ENCODE data around the gene SCYL1. TPM values are rescaled to one million over a fixed set of nuclear protein-coding genes. Genes with fewer than 3 reads are reported as not detected.

The SCYL1 gene
- polyA plus RNA-seq, 1 donor (not counting 4 experiments of a cell fraction or from before 2014, with no cell fraction given): 31.3 TPM

- Histone ChIP-seq H3K9ac (ENCODE audit: control insufficient read depth, extremely low read depth, insufficient read depth, low read length) (peak overlapping the region; percentile 98), H4K20me1 (ENCODE audit: control insufficient read depth, extremely low read depth, insufficient read depth, low read length) (peaks cover 48% of the 10 kb centered on the region), H2AFZ (ENCODE audit: control insufficient read depth, low read length) (no peak overlapping the region), H3K4me1 (ENCODE audit: control insufficient read depth, extremely low read depth, insufficient read depth, low read length) (peaks cover 26% of the 10 kb centered on the region), H3K27me3 (ENCODE audit: control insufficient read depth, extremely low read depth, insufficient read depth, low read length) (no peaks in the 10 kb centered on the region), H3K27ac (ENCODE audit: control insufficient read depth, insufficient read depth, low read length) (peak overlapping the region; percentile 100), H3K9me1 (ENCODE audit: control insufficient read depth, extremely low read depth, insufficient read depth, low read length) (no peaks in the 10 kb centered on the region), H3K79me2 (ENCODE audit: control insufficient read depth, insufficient read depth, low read length) (peaks cover 81% of the 10 kb centered on the region), H3K4me3 (ENCODE audit: control insufficient read depth in 2 of 3, extremely low read depth in 1 of 3, insufficient read depth in 2 of 3, low read depth in 1 of 3, low read length in 3 of 3) (peak overlapping the region; percentile 48 to 99 (median 94)), H3K9me3 (ENCODE audit: control insufficient read depth, low read depth, low read length) (no peaks in the 10 kb centered on the region), H3K36me3 (ENCODE audit: control insufficient read depth in 2 of 2, extremely low read depth in 1 of 2, insufficient read depth in 2 of 2, low read length in 2 of 2) (peaks cover 6 to 46% of the 10 kb centered on the region in 2 experiments), H3K4me2 (ENCODE audit: control insufficient read depth, extremely low read depth, insufficient read depth, low read depth, low read length) (peak overlapping the region; percentile 100)
- TF ChIP-seq EZH2 (IDR thresholded peaks at IDR 0.05; ENCODE audit: low read length) (no peak), CTCF (optimal IDR thresholded peaks at IDR 0.05 in 1 of 3, IDR thresholded peaks at IDR 0.05 in 1 of 3, conservative IDR thresholded peaks at IDR 0.05 in 1 of 3; ENCODE audit: extremely low read depth in 1 of 3, insufficient read depth in 2 of 3, low read length in 3 of 3) (no peak)
- dilution Hi-C loops (cut with MboI; ENCODE audit: extremely low pct_ligation_motif_present, low sequenced_read_pairs): no loop called here
- FAIRE-seq (no peak), DNase-seq (ENCODE audit: low read depth, low spot score) (no peak)
Measured at GRCh38 chr11:65501186-65501471, 23.8 kb upstream of the SCYL1 start.

GRCh38 chr11:65501472-65502273, 23.2 kb upstream of the SCYL1 start:
- dilution Hi-C loops (cut with MboI; ENCODE audit: extremely low pct_ligation_motif_present, low sequenced_read_pairs): no loop called here
- peaks cover 79% of the 10 kb centered on the region for H3K79me2 ChIP-seq (ENCODE audit: control insufficient read depth, insufficient read depth, low read length)
- FAIRE-seq: no peak
- peaks cover 48% of the 10 kb centered on the region for H4K20me1 ChIP-seq (ENCODE audit: control insufficient read depth, extremely low read depth, insufficient read depth, low read length)
- DNase-seq (ENCODE audit: low read depth, low spot score): no peak
- peak overlapping the region; percentile 100 for H3K4me2 ChIP-seq (ENCODE audit: control insufficient read depth, extremely low read depth, insufficient read depth, low read depth, low read length)
- H3K9ac ChIP-seq (ENCODE audit: control insufficient read depth, extremely low read depth, insufficient read depth, low read length): peak overlapping the region; percentile 98
- peaks cover 25% of the 10 kb centered on the region for H3K4me1 ChIP-seq (ENCODE audit: control insufficient read depth, extremely low read depth, insufficient read depth, low read length)
- no peaks in the 10 kb centered on the region for H3K27me3 ChIP-seq (ENCODE audit: control insufficient read depth, extremely low read depth, insufficient read depth, low read length)
- no peaks in the 10 kb centered on the region for H3K9me3 ChIP-seq (ENCODE audit: control insufficient read depth, low read depth, low read length)
- H3K27ac ChIP-seq (ENCODE audit: control insufficient read depth, insufficient read depth, low read length): peak overlapping the region; percentile 100
- TF ChIP-seq CTCF (optimal IDR thresholded peaks at IDR 0.05 in 1 of 3, IDR thresholded peaks at IDR 0.05 in 1 of 3, conservative IDR thresholded peaks at IDR 0.05 in 1 of 3; ENCODE audit: extremely low read depth in 1 of 3, insufficient read depth in 2 of 3, low read length in 3 of 3) (no peak), EZH2 (IDR thresholded peaks at IDR 0.05; ENCODE audit: low read length) (no peak)
- no peak overlapping the region for H2AFZ ChIP-seq (ENCODE audit: control insufficient read depth, low read length)
- H3K36me3 ChIP-seq (ENCODE audit: control insufficient read depth in 2 of 2, extremely low read depth in 1 of 2, insufficient read depth in 2 of 2, low read length in 2 of 2): peaks cover 6 to 46% of the 10 kb centered on the region in 2 experiments
- H3K4me3 ChIP-seq (ENCODE audit: control insufficient read depth in 2 of 3, extremely low read depth in 1 of 3, insufficient read depth in 2 of 3, low read depth in 1 of 3, low read length in 3 of 3): peak overlapping the region; percentile 48 to 99 (median 94)
- no peaks in the 10 kb centered on the region for H3K9me1 ChIP-seq (ENCODE audit: control insufficient read depth, extremely low read depth, insufficient read depth, low read length)
